GM23248 (cell line): Measurements from ENCODE around the gene MPZL1.
"Not testable (repeated sequence)": the region's sequence is repeated elsewhere in the genome, so short reads cannot be mapped to it uniquely, and the experiment has no call there.

Experiments
- EZH2 ChIP-seq: fragments of 200-600 bp; sonication (generic); IDR thresholded peaks from 2 replicates; pipeline ENCODE4 v1.6.1; 2018; ENCODE audit warnings: antibody characterized with exemption, mild to moderate bottlenecking; ENCODE audit not compliant: insufficient read depth, poor library complexity, severe bottlenecking
- EZH2phosphoT487 ChIP-seq: fragments of 200-600 bp; sonication (generic); IDR thresholded peaks from 2 replicates; pipeline ENCODE4 v1.6.1; 2018; ENCODE audit warnings: antibody characterized with exemption, moderate library complexity, mild to moderate bottlenecking, low read depth; ENCODE audit not compliant: insufficient read depth

DNA sequence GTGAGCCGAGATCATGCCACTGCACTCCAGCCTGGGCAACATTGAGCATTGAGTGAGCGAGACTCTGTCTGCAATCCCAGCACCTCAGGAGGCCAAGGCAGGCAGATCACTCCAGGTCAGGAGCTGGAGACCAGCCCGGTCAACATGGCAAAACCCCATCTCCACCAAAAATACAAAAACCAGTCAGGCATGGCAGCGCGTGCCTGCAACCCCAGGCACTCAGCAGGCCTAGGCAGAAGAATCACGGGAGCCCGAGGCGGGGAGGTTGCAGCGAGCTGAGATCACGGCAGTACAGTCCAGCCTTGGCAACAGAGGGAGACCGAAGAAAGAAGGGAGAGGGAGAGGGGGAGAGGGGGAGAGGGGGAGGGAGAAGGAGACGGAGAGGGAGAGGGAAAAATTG is 84.9 kb downstream of the MPZL1 start:
- not testable (repeated sequence) for TF ChIP-seq EZH2, EZH2phosphoT487
